Measurements from ENCODE around the gene PLA2G4F. TPM values are rescaled to one million over a fixed set of nuclear protein-coding genes. Genes with fewer than 3 reads are reported as not detected.

The PLA2G4F gene
- total and polyA plus RNA-seq, 7 donors, result 0.20 to 5.3 (median 1.9) TPM

DNA sequence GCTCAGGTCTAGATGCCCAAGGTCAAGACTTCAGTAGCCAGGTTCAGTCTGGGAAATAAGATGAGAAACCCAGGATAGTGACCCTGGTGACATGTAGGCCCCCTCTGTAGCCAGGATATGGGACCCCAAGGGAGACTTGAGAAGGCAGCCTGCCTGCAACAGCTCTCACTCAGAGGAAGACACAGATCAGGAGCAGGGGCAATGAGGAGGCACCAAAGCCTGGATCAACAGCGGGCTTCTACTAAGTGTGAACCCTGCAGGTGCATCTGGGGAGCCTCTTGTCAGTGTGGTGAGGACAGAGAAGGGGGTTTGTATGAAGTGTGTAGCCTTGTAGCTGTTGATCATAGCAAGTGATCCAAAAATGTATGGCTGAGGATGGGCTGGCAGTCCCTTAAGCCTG is 25.4 kb downstream of the PLA2G4F start:
- H3K4me3 ChIP-seq, result no peak overlapping the region
- no peak for ATAC-seq
- H3K36me3 ChIP-seq (ENCODE audit: insufficient read depth in 1 of 2, low read depth in 1 of 2), result no peaks in the 10 kb centered on the region
- H3K4me1 ChIP-seq, result no peaks in the 10 kb centered on the region
- no peak for DNase-seq
- TF ChIP-seq, protein P1, sequence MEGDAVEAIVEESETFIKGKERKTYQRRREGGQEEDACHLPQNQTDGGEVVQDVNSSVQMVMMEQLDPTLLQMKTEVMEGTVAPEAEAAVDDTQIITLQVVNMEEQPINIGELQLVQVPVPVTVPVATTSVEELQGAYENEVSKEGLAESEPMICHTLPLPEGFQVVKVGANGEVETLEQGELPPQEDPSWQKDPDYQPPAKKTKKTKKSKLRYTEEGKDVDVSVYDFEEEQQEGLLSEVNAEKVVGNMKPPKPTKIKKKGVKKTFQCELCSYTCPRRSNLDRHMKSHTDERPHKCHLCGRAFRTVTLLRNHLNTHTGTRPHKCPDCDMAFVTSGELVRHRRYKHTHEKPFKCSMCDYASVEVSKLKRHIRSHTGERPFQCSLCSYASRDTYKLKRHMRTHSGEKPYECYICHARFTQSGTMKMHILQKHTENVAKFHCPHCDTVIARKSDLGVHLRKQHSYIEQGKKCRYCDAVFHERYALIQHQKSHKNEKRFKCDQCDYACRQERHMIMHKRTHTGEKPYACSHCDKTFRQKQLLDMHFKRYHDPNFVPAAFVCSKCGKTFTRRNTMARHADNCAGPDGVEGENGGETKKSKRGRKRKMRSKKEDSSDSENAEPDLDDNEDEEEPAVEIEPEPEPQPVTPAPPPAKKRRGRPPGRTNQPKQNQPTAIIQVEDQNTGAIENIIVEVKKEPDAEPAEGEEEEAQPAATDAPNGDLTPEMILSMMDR (IDR thresholded peaks at IDR 0.05), result no peak
- intact Hi-C loops (cut with DNase I), result loop anchor here in 1 of 2 donors (5.0 to 10.0 kb wide), 2 partner anchors 64 to 146 kb away; no protein-coding TSS in a partner anchor
- H3K27me3 ChIP-seq (ENCODE audit: insufficient read depth in 3 of 3, low read length in 2 of 3), result peaks cover 0 to 6% (median 0%) of the 10 kb centered on the region in 3 donors
- H3K27ac ChIP-seq, result no peak overlapping the region
- H3K9me3 ChIP-seq, result no peaks in the 10 kb centered on the region
- 90 to 100% (median 94%) methylated on average over 1 of the region's 1 CpG for WGBS, 3 donors

DNA sequence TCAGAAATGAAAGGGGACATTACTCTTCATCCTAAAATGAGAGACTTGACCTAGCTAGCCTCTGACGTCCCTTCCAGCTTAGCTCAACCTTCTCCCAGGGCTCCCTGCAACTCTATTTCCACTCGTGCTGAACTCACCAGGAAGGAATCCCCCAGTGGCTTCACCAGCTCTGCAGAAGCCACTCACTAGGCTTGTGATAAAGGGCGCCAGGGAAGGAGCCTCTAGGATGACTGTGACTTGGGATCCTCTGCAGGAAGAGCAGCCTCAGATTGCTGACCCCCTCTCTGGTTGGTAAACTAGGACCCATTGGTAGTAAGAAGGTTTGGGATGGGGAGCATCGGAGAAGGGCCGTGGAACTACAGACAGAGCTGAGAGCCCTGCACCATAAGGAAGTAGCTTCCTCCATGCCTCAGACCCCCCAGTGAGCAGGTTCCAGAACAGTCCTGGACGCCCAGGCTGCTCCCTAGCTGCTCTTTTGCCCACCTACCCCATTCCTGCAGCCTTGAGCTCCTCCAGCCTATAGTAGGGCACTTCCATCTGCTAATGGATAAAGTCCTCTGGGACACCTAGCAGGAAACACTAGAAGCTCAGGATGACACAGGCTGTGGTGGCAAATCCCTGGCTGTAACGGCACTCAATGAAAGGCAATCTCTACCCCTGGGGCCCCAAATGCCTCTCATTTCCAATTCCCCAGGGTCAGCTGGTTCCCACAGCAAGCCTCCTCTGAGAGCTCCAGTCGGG is 26.0 kb downstream of the PLA2G4F start:
- TF ChIP-seq, protein P1 (IDR thresholded peaks at IDR 0.05), result no peak
- H3K4me1 ChIP-seq, result no peaks in the 10 kb centered on the region
- H3K27ac ChIP-seq, result no peak overlapping the region
- intact Hi-C loops (cut with DNase I), result loop anchor here in 1 of 2 donors (5.0 to 10.0 kb wide), 2 partner anchors 63 to 146 kb away; no protein-coding TSS in a partner anchor
- H3K9me3 ChIP-seq, result no peaks in the 10 kb centered on the region
- 58 to 76% (median 67%) methylated on average over 8 of the region's 8 CpGs for WGBS, 3 donors
- H3K4me3 ChIP-seq, result no peak overlapping the region
- ATAC-seq (no peak), DNase-seq (no peak)
- peaks cover 0 to 6% (median 0%) of the 10 kb centered on the region in 3 donors for H3K27me3 ChIP-seq (ENCODE audit: insufficient read depth in 3 of 3, low read length in 2 of 3)
- no peaks in the 10 kb centered on the region for H3K36me3 ChIP-seq (ENCODE audit: insufficient read depth in 1 of 2, low read depth in 1 of 2)

DNA sequence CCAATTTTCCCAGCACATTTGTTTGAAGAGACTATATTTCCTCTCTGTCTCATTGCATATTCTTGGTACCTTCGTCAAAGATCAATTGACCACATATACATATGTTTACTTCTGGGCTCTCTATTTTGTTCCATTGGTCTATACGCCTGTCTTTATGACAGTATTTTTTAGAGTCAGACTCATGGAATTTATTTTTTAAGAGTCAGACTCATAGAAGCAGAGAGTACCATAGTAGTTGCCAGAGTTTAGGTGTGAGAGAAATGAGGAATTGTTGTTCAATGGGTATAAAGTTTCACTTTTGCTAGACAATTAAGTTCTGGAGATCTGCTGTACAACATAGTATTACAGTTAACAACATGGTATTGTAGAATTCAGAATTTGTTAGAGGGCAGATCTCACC is 27.1 kb downstream of the PLA2G4F start:
- ATAC-seq (no peak), DNase-seq (no peak)
- 78 to 89% (median 87%) methylated on average over 2 of the region's 2 CpGs for WGBS, 3 donors
- TF ChIP-seq, protein P1 (IDR thresholded peaks at IDR 0.05), result no peak
- H3K9me3 ChIP-seq, result no peaks in the 10 kb centered on the region
- intact Hi-C loops (cut with DNase I), result no loop called here
- H3K4me1 ChIP-seq, result no peaks in the 10 kb centered on the region
- H3K27me3 ChIP-seq (ENCODE audit: insufficient read depth in 3 of 3, low read length in 2 of 3), result peaks cover 0 to 6% (median 0%) of the 10 kb centered on the region in 3 donors
- H3K4me3 ChIP-seq, result no peak overlapping the region
- no peaks in the 10 kb centered on the region for H3K36me3 ChIP-seq (ENCODE audit: insufficient read depth in 1 of 2, low read depth in 1 of 2)
- no peak overlapping the region for H3K27ac ChIP-seq

DNA sequence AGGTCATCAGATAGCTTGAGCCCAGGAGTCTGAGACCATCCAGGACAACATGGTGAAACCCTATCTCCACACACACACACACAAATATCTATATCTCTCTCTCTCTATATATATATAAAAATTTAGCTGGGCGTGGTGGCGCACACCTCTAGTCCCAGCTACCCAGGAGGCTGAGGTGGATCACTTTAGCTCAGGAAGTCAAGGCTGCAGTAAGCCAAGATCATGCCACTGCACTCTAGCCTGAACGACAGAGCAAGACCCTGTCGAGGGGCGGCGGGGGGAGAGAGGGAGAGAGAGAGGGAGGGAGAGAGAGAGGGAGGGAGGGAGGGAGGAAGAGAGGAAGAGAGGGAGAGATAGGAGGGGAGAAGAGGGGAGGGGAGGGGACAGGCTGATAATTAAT is 28.0 kb downstream of the PLA2G4F start:
- Histone ChIP-seq H3K27me3 (ENCODE audit: insufficient read depth in 3 of 3, low read length in 2 of 3) (peaks cover 0 to 6% (median 0%) of the 10 kb centered on the region in 3 donors), H3K27ac (no peak overlapping the region), H3K9me3 (no peaks in the 10 kb centered on the region), H3K4me3 (no peak overlapping the region), H3K36me3 (ENCODE audit: insufficient read depth in 1 of 2, low read depth in 1 of 2) (no peaks in the 10 kb centered on the region), H3K4me1 (no peaks in the 10 kb centered on the region)
- TF ChIP-seq, protein P1 (IDR thresholded peaks at IDR 0.05), result no peak
- DNase-seq (no peak), ATAC-seq (no peak)
- intact Hi-C loops (cut with DNase I), result no loop called here
- WGBS, 3 donors, result 68 to 74% (median 70%) methylated on average over 6 of the region's 6 CpGs

All from psoas muscle (tissue), 8 donors.